Measurements from ENCODE around the gene TMEM131L.
"Not testable (repeated sequence)": the region's sequence is repeated elsewhere in the genome, so short reads cannot be mapped to it uniquely, and the experiment has no call there.

The TMEM131L gene

DNA sequence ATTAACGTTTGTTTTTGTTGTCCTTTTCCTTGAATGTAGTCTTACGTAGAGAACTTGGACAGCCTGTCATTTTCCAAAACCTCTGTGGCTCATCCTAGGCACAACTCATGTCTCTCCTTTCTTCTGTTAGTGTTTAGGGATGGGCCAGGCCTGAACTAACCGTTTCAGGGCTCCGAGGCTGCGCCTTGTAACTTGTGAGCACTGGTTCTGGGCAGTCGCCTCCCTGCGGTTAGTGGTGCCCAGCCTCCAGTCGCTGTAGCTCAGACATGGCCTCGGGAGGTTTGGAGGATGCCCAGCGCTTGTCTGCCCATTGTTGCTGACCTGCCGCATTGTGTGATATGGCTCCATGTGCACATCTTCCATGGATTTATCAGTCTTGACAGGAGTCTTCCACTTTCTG is 32.8 kb downstream of the TMEM131L start:
- Histone ChIP-seq H3K9me3 (ENCODE audit: control insufficient read depth in 1 of 2, low read length in 2 of 2) (no peaks in the 10 kb centered on the region), H3K27me3 (ENCODE audit: control insufficient read depth in 1 of 2, insufficient read depth in 2 of 2, low read length in 2 of 2) (no peaks in the 10 kb centered on the region), H3K9ac (ENCODE audit: low read depth in 1 of 2, low read length in 2 of 2) (no peak overlapping the region), H3K4me3 (ENCODE audit: low read depth in 1 of 2, low read length in 2 of 2) (no peak overlapping the region), H3K27ac (ENCODE audit: low read depth, low read length) (no peak overlapping the region), H3K4me1 (ENCODE audit: control insufficient read depth in 1 of 2, insufficient read depth in 2 of 2, low read length in 2 of 2) (peaks cover 0 to 15% of the 10 kb centered on the region in 2 donors), H3K36me3 (ENCODE audit: control insufficient read depth in 1 of 2, insufficient read depth in 2 of 2, low read length in 2 of 2) (no peaks in the 10 kb centered on the region)

- H3K9ac ChIP-seq (ENCODE audit: low read depth in 1 of 2, low read length in 2 of 2), result no peak overlapping the region
- H3K27me3 ChIP-seq (ENCODE audit: control insufficient read depth in 1 of 2, insufficient read depth in 2 of 2, low read length in 2 of 2), result no peaks in the 10 kb centered on the region
- no peaks in the 10 kb centered on the region for H3K36me3 ChIP-seq (ENCODE audit: control insufficient read depth in 1 of 2, insufficient read depth in 2 of 2, low read length in 2 of 2)
- H3K27ac ChIP-seq (ENCODE audit: low read depth, low read length), result no peak overlapping the region
- peaks cover 0 to 15% of the 10 kb centered on the region in 2 donors for H3K4me1 ChIP-seq (ENCODE audit: control insufficient read depth in 1 of 2, insufficient read depth in 2 of 2, low read length in 2 of 2)
- H3K4me3 ChIP-seq (ENCODE audit: low read depth in 1 of 2, low read length in 2 of 2), result no peak overlapping the region
- no peaks in the 10 kb centered on the region for H3K9me3 ChIP-seq (ENCODE audit: control insufficient read depth in 1 of 2, low read length in 2 of 2)
Measured at GRCh38 chr4:153501578-153501977, 35.4 kb downstream of the TMEM131L start.

DNA sequence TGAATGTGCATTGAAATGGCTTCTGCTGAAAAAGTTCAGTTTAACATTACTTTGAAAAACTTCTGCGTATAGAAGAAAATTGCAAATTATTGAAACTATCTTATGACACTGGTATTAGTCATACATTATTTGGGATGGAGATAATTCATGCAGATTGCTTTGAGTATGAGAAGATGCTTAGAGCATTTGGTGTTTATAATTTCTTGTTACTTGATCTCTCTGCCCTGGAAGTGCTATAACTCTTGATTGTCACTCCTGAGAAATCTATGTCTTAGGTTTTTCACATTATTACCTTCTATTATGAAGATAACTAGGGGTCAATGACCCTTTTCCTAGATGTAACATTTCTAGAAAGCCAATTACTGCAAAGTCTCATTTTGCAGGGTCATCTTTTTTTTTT is 36.4 kb downstream of the TMEM131L start:
- no peaks in the 10 kb centered on the region for H3K36me3 ChIP-seq (ENCODE audit: control insufficient read depth in 1 of 2, insufficient read depth in 2 of 2, low read length in 2 of 2)
- H3K4me3 ChIP-seq (ENCODE audit: low read depth in 1 of 2, low read length in 2 of 2), result no peak overlapping the region
- H3K4me1 ChIP-seq (ENCODE audit: control insufficient read depth in 1 of 2, insufficient read depth in 2 of 2, low read length in 2 of 2), result peaks cover 0 to 13% of the 10 kb centered on the region in 2 donors
- no peak overlapping the region for H3K9ac ChIP-seq (ENCODE audit: low read depth in 1 of 2, low read length in 2 of 2)
- H3K9me3 ChIP-seq (ENCODE audit: control insufficient read depth in 1 of 2, low read length in 2 of 2), result no peaks in the 10 kb centered on the region
- no peak overlapping the region for H3K27ac ChIP-seq (ENCODE audit: low read depth, low read length)
- no peaks in the 10 kb centered on the region for H3K27me3 ChIP-seq (ENCODE audit: control insufficient read depth in 1 of 2, insufficient read depth in 2 of 2, low read length in 2 of 2)

DNA sequence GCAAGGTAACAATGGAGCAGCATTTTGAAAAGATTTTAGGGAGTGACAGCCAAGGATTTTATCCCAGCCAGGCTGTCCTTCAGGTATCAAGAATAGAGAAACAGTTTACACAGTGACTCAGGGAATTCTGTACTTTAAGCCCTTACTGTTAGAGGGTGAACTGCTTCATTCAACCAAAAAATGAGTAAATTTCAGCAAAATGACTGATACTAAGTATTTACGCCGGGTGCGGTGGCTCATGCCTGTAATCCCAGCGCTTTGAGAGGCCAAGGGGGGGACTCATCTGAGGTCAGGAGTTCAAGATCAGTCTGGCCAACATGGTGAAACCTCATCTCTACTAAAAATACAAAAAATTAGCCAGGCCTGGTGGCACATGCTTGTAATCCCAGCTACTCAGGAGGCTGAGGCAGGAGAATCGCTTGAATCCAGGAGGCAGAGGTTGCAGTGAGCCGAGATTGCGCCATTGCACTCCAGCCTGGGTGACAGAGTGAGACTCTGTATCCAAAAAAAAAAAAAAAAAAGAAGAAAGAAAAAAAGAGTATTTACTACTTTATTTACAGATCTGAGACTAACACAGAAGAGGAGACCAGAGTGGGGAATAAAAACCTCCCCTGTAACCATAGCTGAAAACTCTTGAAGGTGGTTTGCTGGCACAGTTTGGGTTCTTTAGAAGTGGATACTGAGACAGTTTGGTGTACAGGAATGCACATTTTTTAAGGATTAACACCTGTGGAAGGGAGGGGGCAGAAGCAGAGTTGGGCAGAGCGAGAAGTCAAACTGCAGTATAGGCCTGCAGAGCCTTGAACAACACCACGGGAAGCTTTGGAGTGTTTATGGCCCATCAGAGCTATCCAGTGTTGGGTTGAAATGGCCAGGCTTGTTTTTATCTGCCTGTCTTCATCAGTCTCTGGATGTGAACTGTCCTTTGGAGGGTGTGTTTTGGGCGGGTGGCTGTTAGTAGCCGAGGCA is 40.5 kb downstream of the TMEM131L start:
- Histone ChIP-seq H3K36me3 (ENCODE audit: control insufficient read depth in 1 of 2, insufficient read depth in 2 of 2, low read length in 2 of 2) (no peaks in the 10 kb centered on the region), H3K9ac (ENCODE audit: low read depth in 1 of 2, low read length in 2 of 2) (no peak overlapping the region), H3K4me3 (ENCODE audit: low read depth in 1 of 2, low read length in 2 of 2) (no peak overlapping the region), H3K4me1 (ENCODE audit: control insufficient read depth in 1 of 2, insufficient read depth in 2 of 2, low read length in 2 of 2) (peaks cover 0 to 7% of the 10 kb centered on the region in 2 donors), H3K27ac (ENCODE audit: low read depth, low read length) (no peak overlapping the region), H3K27me3 (ENCODE audit: control insufficient read depth in 1 of 2, insufficient read depth in 2 of 2, low read length in 2 of 2) (no peaks in the 10 kb centered on the region), H3K9me3 (ENCODE audit: control insufficient read depth in 1 of 2, low read length in 2 of 2) (no peaks in the 10 kb centered on the region)

DNA sequence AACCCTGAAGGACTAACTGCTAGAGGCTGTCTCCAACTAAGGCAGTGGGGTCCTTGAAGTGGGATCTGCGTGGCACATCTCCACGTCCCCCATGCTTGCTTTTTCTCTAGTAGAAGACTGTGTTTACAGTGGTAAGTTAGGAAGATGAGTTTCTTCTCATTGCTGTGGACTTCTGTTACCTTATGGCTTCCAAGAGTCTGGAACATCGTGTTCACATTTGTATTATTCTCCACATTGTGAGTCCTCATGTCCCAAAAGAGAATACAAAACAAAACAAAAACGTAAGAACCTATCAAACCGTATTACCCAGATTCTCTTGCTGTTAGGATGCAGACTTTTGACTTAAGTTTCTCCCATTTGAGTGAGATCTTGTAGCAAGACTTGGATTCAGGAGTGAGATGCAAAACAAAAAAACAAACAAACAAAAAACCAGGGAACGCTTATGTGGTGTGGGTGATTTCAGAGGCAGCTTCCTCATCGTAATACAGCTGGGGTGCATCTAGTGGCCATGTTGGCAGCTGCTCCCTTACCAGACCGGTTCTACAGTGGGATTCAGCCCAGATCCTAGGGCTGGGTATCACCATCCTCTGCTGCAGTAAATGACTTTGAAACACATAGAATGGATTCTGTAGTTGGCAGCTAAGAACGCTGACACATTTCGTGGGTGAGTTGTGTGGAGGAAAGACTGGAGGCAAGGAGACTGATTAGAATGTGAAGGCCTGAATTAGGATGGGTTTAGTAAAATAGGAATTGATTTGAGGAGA is 41.3 kb downstream of the TMEM131L start:
- Histone ChIP-seq H3K27ac (ENCODE audit: low read depth, low read length) (no peak overlapping the region), H3K9me3 (ENCODE audit: control insufficient read depth in 1 of 2, low read length in 2 of 2) (no peaks in the 10 kb centered on the region), H3K4me3 (ENCODE audit: low read depth in 1 of 2, low read length in 2 of 2) (no peak overlapping the region), H3K27me3 (ENCODE audit: control insufficient read depth in 1 of 2, insufficient read depth in 2 of 2, low read length in 2 of 2) (no peaks in the 10 kb centered on the region), H3K36me3 (ENCODE audit: control insufficient read depth in 1 of 2, insufficient read depth in 2 of 2, low read length in 2 of 2) (no peaks in the 10 kb centered on the region), H3K4me1 (ENCODE audit: control insufficient read depth in 1 of 2, insufficient read depth in 2 of 2, low read length in 2 of 2) (peaks cover 0 to 7% of the 10 kb centered on the region in 2 donors), H3K9ac (ENCODE audit: low read depth in 1 of 2, low read length in 2 of 2) (no peak overlapping the region)

GRCh38 chr4:153509212-153509611 is 43.1 kb downstream of the TMEM131L start:
- not testable (repeated sequence) for H3K36me3 ChIP-seq (ENCODE audit: control insufficient read depth in 1 of 2, insufficient read depth in 2 of 2, low read length in 2 of 2); H3K9me3 ChIP-seq (ENCODE audit: control insufficient read depth in 1 of 2, low read length in 2 of 2); H3K9ac ChIP-seq (ENCODE audit: low read depth in 1 of 2, low read length in 2 of 2); H3K4me1 ChIP-seq (ENCODE audit: control insufficient read depth in 1 of 2, insufficient read depth in 2 of 2, low read length in 2 of 2); H3K27ac ChIP-seq (ENCODE audit: low read depth, low read length); H3K27me3 ChIP-seq (ENCODE audit: control insufficient read depth in 1 of 2, insufficient read depth in 2 of 2, low read length in 2 of 2); H3K4me3 ChIP-seq (ENCODE audit: low read depth in 1 of 2, low read length in 2 of 2)

- no peak overlapping the region for H3K27ac ChIP-seq (ENCODE audit: low read depth, low read length)
Measured at GRCh38 chr4:153509724-153510123, 43.6 kb downstream of the TMEM131L start.

GRCh38 chr4:153510252-153511001 is 44.3 kb downstream of the TMEM131L start:
- H3K36me3 ChIP-seq (ENCODE audit: control insufficient read depth in 1 of 2, insufficient read depth in 2 of 2, low read length in 2 of 2), result no peaks in the 10 kb centered on the region
- no peak overlapping the region for H3K27ac ChIP-seq (ENCODE audit: low read depth, low read length)
- H3K4me3 ChIP-seq (ENCODE audit: low read depth in 1 of 2, low read length in 2 of 2), result no peak overlapping the region
- no peaks in the 10 kb centered on the region for H3K27me3 ChIP-seq (ENCODE audit: control insufficient read depth in 1 of 2, insufficient read depth in 2 of 2, low read length in 2 of 2)
- no peaks in the 10 kb centered on the region for H3K9me3 ChIP-seq (ENCODE audit: control insufficient read depth in 1 of 2, low read length in 2 of 2)
- H3K4me1 ChIP-seq (ENCODE audit: control insufficient read depth in 1 of 2, insufficient read depth in 2 of 2, low read length in 2 of 2), result peaks cover 0 to 7% of the 10 kb centered on the region in 2 donors
- H3K9ac ChIP-seq (ENCODE audit: low read depth in 1 of 2, low read length in 2 of 2), result no peak overlapping the region

More at GRCh38 chr4:153509724-153510123, 43.6 kb downstream of the TMEM131L start:
- no peak overlapping the region for H3K9ac ChIP-seq (ENCODE audit: low read depth in 1 of 2, low read length in 2 of 2)
- H3K9me3 ChIP-seq (ENCODE audit: control insufficient read depth in 1 of 2, low read length in 2 of 2), result no peaks in the 10 kb centered on the region
- no peaks in the 10 kb centered on the region for H3K36me3 ChIP-seq (ENCODE audit: control insufficient read depth in 1 of 2, insufficient read depth in 2 of 2, low read length in 2 of 2)
- peaks cover 0 to 7% of the 10 kb centered on the region in 2 donors for H3K4me1 ChIP-seq (ENCODE audit: control insufficient read depth in 1 of 2, insufficient read depth in 2 of 2, low read length in 2 of 2)
- no peaks in the 10 kb centered on the region for H3K27me3 ChIP-seq (ENCODE audit: control insufficient read depth in 1 of 2, insufficient read depth in 2 of 2, low read length in 2 of 2)
- no peak overlapping the region for H3K4me3 ChIP-seq (ENCODE audit: low read depth in 1 of 2, low read length in 2 of 2)

GRCh38 chr4:153511104-153511503 is 44.9 kb downstream of the TMEM131L start:
- Histone ChIP-seq H3K27ac (ENCODE audit: low read depth, low read length) (no peak overlapping the region), H3K4me1 (ENCODE audit: control insufficient read depth in 1 of 2, insufficient read depth in 2 of 2, low read length in 2 of 2) (peaks cover 0 to 7% of the 10 kb centered on the region in 2 donors), H3K4me3 (ENCODE audit: low read depth in 1 of 2, low read length in 2 of 2) (no peak overlapping the region), H3K9ac (ENCODE audit: low read depth in 1 of 2, low read length in 2 of 2) (no peak overlapping the region), H3K36me3 (ENCODE audit: control insufficient read depth in 1 of 2, insufficient read depth in 2 of 2, low read length in 2 of 2) (no peaks in the 10 kb centered on the region), H3K27me3 (ENCODE audit: control insufficient read depth in 1 of 2, insufficient read depth in 2 of 2, low read length in 2 of 2) (no peaks in the 10 kb centered on the region), H3K9me3 (ENCODE audit: control insufficient read depth in 1 of 2, low read length in 2 of 2) (no peaks in the 10 kb centered on the region)
